Endothelial cell of umbilical vein (primary cell): ENCODE measurements around the gene CLIC4. TPM values are rescaled to one million over a fixed set of nuclear protein-coding genes. Genes with fewer than 3 reads are reported as not detected.

Experiments
- BruUV-seq: library from RNA; stranded (reverse); fragments of 400-500 nt; replicated peaks from 2 replicates; lab custom pipeline; 2021; lab: Mats Ljungman, UMichigan
- CTCF ChIA-PET: fragments of 300-600, 350-600 bp; sonication (Branson Sonifier 250); formaldehyde crosslinking; loops from one replicate; lab custom pipeline; 2021; ENCODE audit warnings: antibody characterized with exemption, inconsistent platforms; lab: Charles Lee
- POLR2A ChIA-PET: fragments of 300-600, 350-600 bp; sonication (Branson Sonifier 250); formaldehyde crosslinking; loops from one replicate; lab custom pipeline; 2021; ENCODE audit warnings: antibody characterized with exemption, inconsistent platforms; lab: Charles Lee
- DNase-seq: peaks from one replicate; pipeline ENCODE4 v3.0.0-alpha.2; 2011; ENCODE audit warnings: low read depth, low spot score
- FAIRE-seq: peaks from 2 replicates; lab custom pipeline; 2011; peaks lifted over from hg19 to GRCh38; lab: Jason Lieb, UNC
- H2AFZ ChIP-seq: 2 replicates; pipeline ENCODE4 v1.6.0; 2012; ENCODE audit warnings: low read depth, low read length, control low read depth, inconsistent platforms
- H3K27ac ChIP-seq: 2 replicates; pipeline ENCODE4 v1.5.1; 2011; ENCODE audit warnings: low read depth, mild to moderate bottlenecking, control low read depth, low read length, moderate library complexity; ENCODE audit not compliant: insufficient read depth
- H3K27me3 ChIP-seq, 2 experiments: 2 replicates each; pipeline versions ENCODE4 v1.6.0 to v1.6.1; 2011; ENCODE audit warnings: low read length in 2 of 2, mixed read lengths in 1 of 2; ENCODE audit not compliant: control insufficient read depth in 2 of 2, insufficient read depth in 2 of 2
- H3K36me3 ChIP-seq, 2 experiments: 2 replicates in 1 of 2; 3 replicates in 1 of 2; pipeline ENCODE4 v1.5.1; 2011; ENCODE audit warnings: low read length in 2 of 2, mild to moderate bottlenecking in 1 of 2, moderate library complexity in 1 of 2; ENCODE audit not compliant: control insufficient read depth in 2 of 2, insufficient read depth in 2 of 2; ENCODE audit errors: extremely low read depth in 1 of 2
- H3K4me1 ChIP-seq: 3 replicates; pipeline ENCODE4 v1.5.1; 2011; ENCODE audit warnings: mild to moderate bottlenecking, low read length; ENCODE audit not compliant: control insufficient read depth, insufficient read depth; ENCODE audit errors: extremely low read depth
- H3K4me2 ChIP-seq: 2 replicates; pipeline ENCODE4 v1.6.1; 2011; ENCODE audit warnings: low read length, control low read depth, mixed read lengths; ENCODE audit not compliant: insufficient read depth
- H3K4me3 ChIP-seq, 3 experiments: fragments of 200-600 bp in 1 of 3; sonication (generic), shearing (Covaris generic) in 1 of 3; replicated peaks in 1 of 3; 2 replicates each; pipeline ENCODE4 v1.5.1; 2011 to 2016; ENCODE audit warnings: control low read depth in 3 of 3, low read length in 3 of 3, mild to moderate bottlenecking in 2 of 3, inconsistent platforms in 1 of 3, low read depth in 1 of 3, moderate library complexity in 1 of 3; ENCODE audit not compliant: insufficient read depth in 1 of 3
- H3K79me2 ChIP-seq: 2 replicates; pipeline ENCODE4 v1.6.0; 2012; ENCODE audit warnings: low read length, inconsistent platforms; ENCODE audit not compliant: control insufficient read depth, insufficient read depth
- H3K9ac ChIP-seq: replicated peaks from 2 replicates; pipeline ENCODE3; 2011; ENCODE audit warnings: low read length, control low read depth; ENCODE audit not compliant: insufficient read depth; ENCODE audit errors: extremely low read depth
- H3K9me1 ChIP-seq: replicated peaks from 3 replicates; pipeline ENCODE4 v1.6.0; 2011; ENCODE audit warnings: mild to moderate bottlenecking, low read length; ENCODE audit not compliant: control insufficient read depth, insufficient read depth; ENCODE audit errors: extremely low read depth
- H3K9me3 ChIP-seq: replicated peaks from 2 replicates; pipeline ENCODE4 v1.5.1; 2012; ENCODE audit warnings: low read length, inconsistent platforms; ENCODE audit not compliant: control insufficient read depth, insufficient read depth
- H4K20me1 ChIP-seq: replicated peaks from 2 replicates; pipeline ENCODE3; 2011; ENCODE audit warnings: mild to moderate bottlenecking, low read length; ENCODE audit not compliant: control insufficient read depth, insufficient read depth; ENCODE audit errors: extremely low read depth
- EZH2 ChIP-seq: IDR thresholded peaks from 2 replicates; pipeline ENCODE4 v1.6.1; 2012; ENCODE audit warnings: borderline replicate concordance, low read depth, mild to moderate bottlenecking, moderate library complexity, low read length, inconsistent platforms; ENCODE audit not compliant: severe bottlenecking
- FOS ChIP-seq: IDR thresholded peaks from 2 replicates; pipeline ENCODE4 v1.6.1; 2011; ENCODE audit warnings: mild to moderate bottlenecking, low read length, moderate library complexity, borderline replicate concordance; ENCODE audit not compliant: insufficient read depth
- GATA2 ChIP-seq: IDR thresholded peaks from 2 replicates; pipeline ENCODE4 v1.7.0; 2011; ENCODE audit warnings: low read depth, mild to moderate bottlenecking, moderate library complexity, mixed read lengths, low read length; ENCODE audit not compliant: insufficient read length, insufficient read depth
- JUN ChIP-seq: IDR thresholded peaks from 2 replicates; pipeline ENCODE4 v1.6.1; 2011; ENCODE audit warnings: borderline replicate concordance, low read depth; ENCODE audit not compliant: insufficient read length, insufficient read depth
- MYC ChIP-seq: IDR thresholded peaks from one replicate; pipeline ENCODE4 v1.6.1; 2011; ENCODE audit warnings: mild to moderate bottlenecking, low read depth, low read length
- POLR2A ChIP-seq: IDR thresholded peaks from 2 replicates; pipeline ENCODE4 v1.6.1; 2012; ENCODE audit warnings: low read depth, mild to moderate bottlenecking, control low read depth, low read length
- POLR2AphosphoS5 ChIP-seq: IDR thresholded peaks from 2 replicates; pipeline ENCODE4 v1.6.1; 2012; ENCODE audit warnings: low read depth, mild to moderate bottlenecking, control low read depth, low read length, moderate library complexity; ENCODE audit not compliant: insufficient read depth
- dilution Hi-C: fragments of 300-500 bp; cut with MboI; formaldehyde crosslinking; loops from one replicate; pipeline ENCODE4 v1.15.0; 2019; ENCODE audit warnings: low sequenced_read_pairs; ENCODE audit not compliant: extremely low pct_ligation_motif_present
- intact Hi-C: fragments of 100-400 bp; cut with micrococcal nuclease; formaldehyde crosslinking; loops from one replicate; pipeline ENCODE4 v1.10.0; 2022
- polyA plus RNA-seq, 4 experiments: library from polyadenylated mRNA; depleted of rRNA in 3 of 4; stranded (reverse) in 3 of 4; unstranded in 1 of 4; fragments of >200 nt; gene quantifications; 2 replicates each; pipeline versions ENCODE4 v1.2.1 to v1.2.3, GENCODE V29; 2011 to 2012; ENCODE audit warnings: missing spikeins in 1 of 4
- total RNA-seq: library from RNA; stranded (reverse); gene quantifications from 2 replicates; pipeline ENCODE4 v1.2.3, GENCODE V29; 2021
- TF ChIP-seq, protein P1 (sequence below), 2 donors: IDR thresholded peaks; 1 replicate in 1 of 2; 2 replicates in 1 of 2; pipeline ENCODE4 v1.5.1; 2011; ENCODE audit warnings: low read length in 2 of 2, mild to moderate bottlenecking in 2 of 2, moderate library complexity in 2 of 2, control low read depth in 1 of 2, inconsistent platforms in 1 of 2, low read depth in 1 of 2; ENCODE audit not compliant: insufficient read depth in 1 of 2; ENCODE audit errors: extremely low read depth in 1 of 2
- TF ChIP-seq, protein P2 (sequence below): IDR thresholded peaks from 2 replicates; pipeline ENCODE4 v1.6.1; 2011; ENCODE audit not compliant: insufficient read depth, insufficient read length

The CLIC4 gene
- total and polyA plus RNA-seq, 2 donors (not counting 3 experiments of a cell fraction or from before 2014, with no cell fraction given): 97.5 to 330 TPM

- Histone ChIP-seq H3K9me1 (peaks cover 4% of the 10 kb centered on the region), H3K36me3 (peaks cover 2% of the 10 kb centered on the region in 2 experiments), H3K4me3 (no peak overlapping the region), H3K9ac (no peak overlapping the region), H4K20me1 (no peaks in the 10 kb centered on the region), H3K4me1 (peaks cover 17% of the 10 kb centered on the region), H3K27me3 (no peaks in the 10 kb centered on the region), H3K9me3 (no peaks in the 10 kb centered on the region), H2AFZ (no peak overlapping the region), H3K27ac (no peak overlapping the region), H3K79me2 (peaks cover 98% of the 10 kb centered on the region), H3K4me2 (no peak overlapping the region)
- BruUV-seq: no TSS peak
- no peak for DNase-seq
- intact Hi-C loops (no loop called here), dilution Hi-C loops (no loop called here)
- no peak for TF ChIP-seq GATA2
- TF ChIP-seq, protein P1, sequence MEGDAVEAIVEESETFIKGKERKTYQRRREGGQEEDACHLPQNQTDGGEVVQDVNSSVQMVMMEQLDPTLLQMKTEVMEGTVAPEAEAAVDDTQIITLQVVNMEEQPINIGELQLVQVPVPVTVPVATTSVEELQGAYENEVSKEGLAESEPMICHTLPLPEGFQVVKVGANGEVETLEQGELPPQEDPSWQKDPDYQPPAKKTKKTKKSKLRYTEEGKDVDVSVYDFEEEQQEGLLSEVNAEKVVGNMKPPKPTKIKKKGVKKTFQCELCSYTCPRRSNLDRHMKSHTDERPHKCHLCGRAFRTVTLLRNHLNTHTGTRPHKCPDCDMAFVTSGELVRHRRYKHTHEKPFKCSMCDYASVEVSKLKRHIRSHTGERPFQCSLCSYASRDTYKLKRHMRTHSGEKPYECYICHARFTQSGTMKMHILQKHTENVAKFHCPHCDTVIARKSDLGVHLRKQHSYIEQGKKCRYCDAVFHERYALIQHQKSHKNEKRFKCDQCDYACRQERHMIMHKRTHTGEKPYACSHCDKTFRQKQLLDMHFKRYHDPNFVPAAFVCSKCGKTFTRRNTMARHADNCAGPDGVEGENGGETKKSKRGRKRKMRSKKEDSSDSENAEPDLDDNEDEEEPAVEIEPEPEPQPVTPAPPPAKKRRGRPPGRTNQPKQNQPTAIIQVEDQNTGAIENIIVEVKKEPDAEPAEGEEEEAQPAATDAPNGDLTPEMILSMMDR (IDR thresholded peaks at IDR 0.05; ENCODE audit: extremely low read depth in 1 of 2, insufficient read depth in 1 of 2, low read depth in 1 of 2, low read length in 2 of 2): no peak
- no peak for TF ChIP-seq JUN
- TF ChIP-seq MYC: no peak
- TF ChIP-seq FOS: no peak
- TF ChIP-seq EZH2: no peak
- no peak for TF ChIP-seq POLR2AphosphoS5
- TF ChIP-seq, protein P2, sequence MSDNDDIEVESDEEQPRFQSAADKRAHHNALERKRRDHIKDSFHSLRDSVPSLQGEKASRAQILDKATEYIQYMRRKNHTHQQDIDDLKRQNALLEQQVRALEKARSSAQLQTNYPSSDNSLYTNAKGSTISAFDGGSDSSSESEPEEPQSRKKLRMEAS: no peak
- TF ChIP-seq POLR2A: no peak
- ChIA-PET CTCF (interaction anchor here (1.0 to 3.3 kb wide), 2 partner anchors 8 to 87 kb away, joined by 3 to 15 read pairs; no protein-coding TSS in a partner anchor), POLR2A (no interaction called here)
- no peak for FAIRE-seq
Measured at GRCh38 chr1:24775916-24776315, 30.7 kb downstream of the CLIC4 start.
